Astrocyte (in vitro differentiated cells and primary cell): Measurements from ENCODE around the gene GNAQ. TPM values are rescaled to one million over a fixed set of nuclear protein-coding genes. Genes with fewer than 3 reads are reported as not detected.

Experiments
- DNase-seq: peaks from one replicate; pipeline ENCODE4 v3.0.0-alpha.2; 2010; ENCODE audit warnings: low read depth
- FAIRE-seq: peaks from 2 replicates; lab custom pipeline; 2011; peaks lifted over from hg19 to GRCh38; lab: Jason Lieb, UNC
- H2AFZ ChIP-seq: 2 replicates; pipeline ENCODE4 v1.6.0; 2012; ENCODE audit warnings: low read depth, low read length, inconsistent platforms
- H3K27ac ChIP-seq: 2 replicates; pipeline ENCODE4 v1.5.1; 2011; ENCODE audit warnings: low read depth, low read length, inconsistent platforms
- H3K27me3 ChIP-seq: 2 replicates; pipeline ENCODE4 v1.6.0; 2011; ENCODE audit warnings: low read length, inconsistent platforms; ENCODE audit not compliant: insufficient read depth
- H3K36me3 ChIP-seq: 2 replicates; pipeline ENCODE4 v1.5.1; 2011; ENCODE audit warnings: low read length, inconsistent platforms; ENCODE audit not compliant: insufficient read depth
- H3K4me1 ChIP-seq: 2 replicates; pipeline ENCODE4 v1.5.1; 2011; ENCODE audit warnings: low read length, inconsistent platforms; ENCODE audit not compliant: insufficient read depth
- H3K4me2 ChIP-seq: 2 replicates; pipeline ENCODE4 v1.6.0; 2012; ENCODE audit warnings: low read length, inconsistent platforms
- H3K4me3 ChIP-seq: 2 replicates; pipeline ENCODE4 v1.5.1; 2011; ENCODE audit warnings: low read depth, mild to moderate bottlenecking, low read length, inconsistent platforms; ENCODE audit not compliant: insufficient read depth
- H3K79me2 ChIP-seq: 2 replicates; pipeline ENCODE4 v1.6.0; 2012; ENCODE audit warnings: mild to moderate bottlenecking, low read length, inconsistent platforms; ENCODE audit not compliant: insufficient read depth
- H3K9ac ChIP-seq: 2 replicates; pipeline ENCODE4 v1.6.0; 2012; ENCODE audit warnings: mild to moderate bottlenecking, low read length, inconsistent platforms
- H3K9me3 ChIP-seq: 2 replicates; pipeline ENCODE4 v1.5.1; 2012; ENCODE audit warnings: low read depth, mild to moderate bottlenecking, low read length, inconsistent platforms; ENCODE audit not compliant: insufficient read depth
- H4K20me1 ChIP-seq: 2 replicates; pipeline ENCODE4 v1.6.0; 2012; ENCODE audit warnings: low read length, inconsistent platforms; ENCODE audit not compliant: insufficient read depth
- H3K27ac Mint-ChIP-seq: one replicate; pipeline ENCODE4 v1.8.0; 2021; ENCODE audit warnings: mild to moderate bottlenecking, mixed read lengths; ENCODE audit not compliant: unreplicated experiment
- H3K27me3 Mint-ChIP-seq: one replicate; pipeline ENCODE4 v1.8.0; 2021; ENCODE audit warnings: low read depth, mixed read lengths; ENCODE audit not compliant: unreplicated experiment
- H3K36me3 Mint-ChIP-seq: one replicate; pipeline ENCODE4 v1.8.0; 2021; ENCODE audit warnings: low read depth, mixed read lengths; ENCODE audit not compliant: unreplicated experiment
- H3K4me1 Mint-ChIP-seq: one replicate; pipeline ENCODE4 v1.8.0; 2021; ENCODE audit warnings: low read depth, mixed read lengths; ENCODE audit not compliant: unreplicated experiment
- H3K4me3 Mint-ChIP-seq: one replicate; pipeline ENCODE4 v1.8.0; 2021; ENCODE audit warnings: mild to moderate bottlenecking, moderate library complexity, mixed read lengths; ENCODE audit not compliant: unreplicated experiment
- H3K9me3 Mint-ChIP-seq: one replicate; pipeline ENCODE4 v1.8.0; 2021; ENCODE audit warnings: mild to moderate bottlenecking, mixed read lengths; ENCODE audit not compliant: unreplicated experiment
- EZH2 ChIP-seq: IDR thresholded peaks from 2 replicates; pipeline ENCODE4 v1.6.1; 2012; ENCODE audit warnings: mild to moderate bottlenecking, low read length, inconsistent platforms; ENCODE audit not compliant: insufficient read depth
- total RNA-seq: library from RNA; stranded (reverse); gene quantifications from 2 replicates; pipeline ENCODE4 v1.2.1, GENCODE V29; 2021
- TF ChIP-seq, protein P1 (sequence below): IDR thresholded peaks from 2 replicates; pipeline ENCODE4 v1.5.1; 2011; ENCODE audit warnings: low read depth, mild to moderate bottlenecking, inconsistent platforms, low read length, moderate library complexity; ENCODE audit not compliant: insufficient read depth

The GNAQ gene
- total RNA-seq, 1 donor from 2014 or later = 74.9 TPM

DNA sequence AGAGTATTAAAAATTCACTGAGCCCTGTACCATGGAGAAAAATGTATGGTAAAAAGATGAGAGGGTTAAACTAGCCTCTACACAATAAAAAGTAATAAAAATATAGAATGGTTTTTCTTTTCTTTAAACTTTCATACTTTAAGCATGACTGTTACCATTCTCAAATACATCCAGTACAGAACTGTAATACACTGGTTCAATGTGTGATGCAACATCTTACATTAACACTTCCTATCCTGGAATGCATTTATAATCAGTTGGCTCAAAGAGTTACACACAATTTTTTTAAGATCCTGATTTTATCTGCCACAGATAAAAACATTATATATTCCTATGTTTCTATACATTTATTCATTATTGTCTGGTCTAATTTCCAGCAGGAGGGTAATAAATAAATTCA lies 4.7 kb downstream of the GNAQ start:
- H3K9me3 Mint-ChIP-seq = no peaks in the 10 kb centered on the region
- H3K27ac ChIP-seq = no peak overlapping the region
- H3K27me3 Mint-ChIP-seq = no peaks in the 10 kb centered on the region
- FAIRE-seq (no peak), DNase-seq (no peak)
- H3K27ac Mint-ChIP-seq = no peak overlapping the region
- H3K4me1 Mint-ChIP-seq = peaks cover 42% of the 10 kb centered on the region
- no peak overlapping the region for H2AFZ ChIP-seq
- no peaks in the 10 kb centered on the region for H3K9me3 ChIP-seq
- H3K4me3 Mint-ChIP-seq = no peak overlapping the region
- H3K4me3 ChIP-seq = no peak overlapping the region
- H4K20me1 ChIP-seq = peaks cover 64% of the 10 kb centered on the region
- no peaks in the 10 kb centered on the region for H3K36me3 ChIP-seq
- no peak overlapping the region for H3K9ac ChIP-seq
- no peak overlapping the region for H3K4me2 ChIP-seq
- H3K4me1 ChIP-seq = peaks cover 26% of the 10 kb centered on the region
- H3K36me3 Mint-ChIP-seq = peaks cover 2% of the 10 kb centered on the region
- TF ChIP-seq EZH2 = no peak
- TF ChIP-seq, protein P1, sequence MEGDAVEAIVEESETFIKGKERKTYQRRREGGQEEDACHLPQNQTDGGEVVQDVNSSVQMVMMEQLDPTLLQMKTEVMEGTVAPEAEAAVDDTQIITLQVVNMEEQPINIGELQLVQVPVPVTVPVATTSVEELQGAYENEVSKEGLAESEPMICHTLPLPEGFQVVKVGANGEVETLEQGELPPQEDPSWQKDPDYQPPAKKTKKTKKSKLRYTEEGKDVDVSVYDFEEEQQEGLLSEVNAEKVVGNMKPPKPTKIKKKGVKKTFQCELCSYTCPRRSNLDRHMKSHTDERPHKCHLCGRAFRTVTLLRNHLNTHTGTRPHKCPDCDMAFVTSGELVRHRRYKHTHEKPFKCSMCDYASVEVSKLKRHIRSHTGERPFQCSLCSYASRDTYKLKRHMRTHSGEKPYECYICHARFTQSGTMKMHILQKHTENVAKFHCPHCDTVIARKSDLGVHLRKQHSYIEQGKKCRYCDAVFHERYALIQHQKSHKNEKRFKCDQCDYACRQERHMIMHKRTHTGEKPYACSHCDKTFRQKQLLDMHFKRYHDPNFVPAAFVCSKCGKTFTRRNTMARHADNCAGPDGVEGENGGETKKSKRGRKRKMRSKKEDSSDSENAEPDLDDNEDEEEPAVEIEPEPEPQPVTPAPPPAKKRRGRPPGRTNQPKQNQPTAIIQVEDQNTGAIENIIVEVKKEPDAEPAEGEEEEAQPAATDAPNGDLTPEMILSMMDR = no peak
- H3K79me2 ChIP-seq = peaks cover 91% of the 10 kb centered on the region
- no peaks in the 10 kb centered on the region for H3K27me3 ChIP-seq

- peaks cover 47% of the 10 kb centered on the region for H3K4me1 Mint-ChIP-seq
- no peak for DNase-seq
- H3K9me3 ChIP-seq = no peaks in the 10 kb centered on the region
- no peaks in the 10 kb centered on the region for H3K36me3 ChIP-seq
- no peak for FAIRE-seq
- H3K27me3 Mint-ChIP-seq = no peaks in the 10 kb centered on the region
- H3K9ac ChIP-seq = no peak overlapping the region
- H4K20me1 ChIP-seq = peaks cover 69% of the 10 kb centered on the region
- H3K27ac ChIP-seq = no peak overlapping the region
- no peaks in the 10 kb centered on the region for H3K9me3 Mint-ChIP-seq
- TF ChIP-seq EZH2 = no peak
- TF ChIP-seq, protein P1 = no peak
- no peak overlapping the region for H2AFZ ChIP-seq
- H3K4me1 ChIP-seq = peaks cover 31% of the 10 kb centered on the region
- H3K4me3 Mint-ChIP-seq = no peak overlapping the region
- H3K36me3 Mint-ChIP-seq = peaks cover 5% of the 10 kb centered on the region
- no peak overlapping the region for H3K4me3 ChIP-seq
- no peaks in the 10 kb centered on the region for H3K27me3 ChIP-seq
- peak overlapping the region; percentile 45 for H3K4me2 ChIP-seq
- peak overlapping the region; percentile 65 for H3K27ac Mint-ChIP-seq
- peaks cover 96% of the 10 kb centered on the region for H3K79me2 ChIP-seq
Observed at GRCh38 chr9:78026416-78026815, 5.2 kb downstream of the GNAQ start.

GRCh38 chr9:78025186-78025585 lies 6.4 kb downstream of the GNAQ start:
- Histone ChIP-seq H3K27ac (no peak overlapping the region), H3K4me2 (no peak overlapping the region), H3K36me3 (no peaks in the 10 kb centered on the region), H4K20me1 (peaks cover 76% of the 10 kb centered on the region), H2AFZ (no peak overlapping the region), H3K9me3 (no peaks in the 10 kb centered on the region), H3K4me1 (peaks cover 31% of the 10 kb centered on the region), H3K27me3 (no peaks in the 10 kb centered on the region), H3K4me3 (no peak overlapping the region), H3K79me2 (peaks cover 100% of the 10 kb centered on the region), H3K9ac (no peak overlapping the region)
- Mint-ChIP-seq H3K4me1 (peaks cover 55% of the 10 kb centered on the region), H3K4me3 (no peak overlapping the region), H3K36me3 (peaks cover 4% of the 10 kb centered on the region), H3K27me3 (no peaks in the 10 kb centered on the region), H3K9me3 (no peaks in the 10 kb centered on the region), H3K27ac (no peak overlapping the region)
- DNase-seq (no peak), FAIRE-seq (no peak)
- no peak for TF ChIP-seq EZH2
- TF ChIP-seq, protein P1 = no peak
